ENCODE results near the gene ZNF536. TPM values are rescaled to one million over a fixed set of nuclear protein-coding genes. Genes with fewer than 3 reads are reported as not detected.
"Not testable (repeated sequence)": the region's sequence is repeated elsewhere in the genome, so short reads cannot be mapped to it uniquely, and the experiment has no call there.

Gene ZNF536
- total RNA-seq, 1 experiment from 2014 or later = not detected

GRCh38 chr19:30388327-30388726 is 16.1 kb downstream of the ZNF536 start:
- DNase-seq (ENCODE audit: low spot score) = no peak

GRCh38 chr19:30388819-30389218 is 16.6 kb downstream of the ZNF536 start:
- no peak for DNase-seq (ENCODE audit: low spot score)

- no peak for DNase-seq (ENCODE audit: low spot score)
Observed at GRCh38 chr19:30390356-30390988, 18.3 kb downstream of the ZNF536 start.

GRCh38 chr19:30391052-30391451 is 18.9 kb downstream of the ZNF536 start:
- DNase-seq (ENCODE audit: low spot score) = no peak

GRCh38 chr19:30391554-30392551 is 19.7 kb downstream of the ZNF536 start:
- peak; percentile 45 for DNase-seq (ENCODE audit: low spot score)

- DNase-seq (ENCODE audit: low spot score) = no peak
Observed at GRCh38 chr19:30393046-30393445, 20.9 kb downstream of the ZNF536 start.

GRCh38 chr19:30393729-30394480 is 21.7 kb downstream of the ZNF536 start:
- no peak for DNase-seq (ENCODE audit: low spot score)

GRCh38 chr19:30394481-30395151 is 22.4 kb downstream of the ZNF536 start:
- no peak for DNase-seq (ENCODE audit: low spot score)

GRCh38 chr19:30395283-30395682 is 23.1 kb downstream of the ZNF536 start:
- no peak for DNase-seq (ENCODE audit: low spot score)

- not testable (repeated sequence) for DNase-seq (ENCODE audit: low spot score)
Observed at GRCh38 chr19:30398539-30398938, 26.4 kb downstream of the ZNF536 start.

GRCh38 chr19:30401956-30402355 is 29.8 kb downstream of the ZNF536 start:
- DNase-seq (ENCODE audit: low spot score) = no peak

- no peak for DNase-seq (ENCODE audit: low spot score)
Observed at GRCh38 chr19:30402436-30403202, 30.4 kb downstream of the ZNF536 start.

GRCh38 chr19:30403203-30403985 is 31.2 kb downstream of the ZNF536 start:
- DNase-seq (ENCODE audit: low spot score) = no peak

GRCh38 chr19:30406220-30407067 is 34.3 kb downstream of the ZNF536 start:
- DNase-seq (ENCODE audit: low spot score) = no peak

- DNase-seq (ENCODE audit: low spot score) = no peak
Observed at GRCh38 chr19:30407068-30407709, 35.0 kb downstream of the ZNF536 start.

- DNase-seq (ENCODE audit: low spot score) = no peak
Observed at GRCh38 chr19:30408734-30409301, 36.6 kb downstream of the ZNF536 start.

GRCh38 chr19:30411714-30412113 is 39.5 kb downstream of the ZNF536 start:
- no peak for DNase-seq (ENCODE audit: low spot score)

GRCh38 chr19:30416375-30416774 is 44.2 kb downstream of the ZNF536 start:
- DNase-seq (ENCODE audit: low spot score) = no peak

Data from A172 (cell line).